Hepatocyte (in vitro differentiated cells): ENCODE results near the gene SLC15A3. TPM values are rescaled to one million over a fixed set of nuclear protein-coding genes. Genes with fewer than 3 reads are reported as not detected.

Experiments used
- DNase-seq: peaks from one replicate; pipeline ENCODE4 v3.0.0-alpha.2; 2016; ENCODE audit warnings: low spot score
- H2AFZ ChIP-seq: fragments of 200-600 bp; sonication (generic); 2 replicates; pipeline ENCODE4 v1.6.0; 2016; ENCODE audit warnings: antibody characterized with exemption, mild to moderate bottlenecking
- H3K27ac ChIP-seq: fragments of 200-600 bp; sonication (generic); 2 replicates; pipeline ENCODE4 v1.5.1; 2016; ENCODE audit warnings: mild to moderate bottlenecking
- H3K27me3 ChIP-seq: fragments of 200-600 bp; sonication (generic); 2 replicates; pipeline ENCODE4 v1.6.1; 2016
- H3K36me3 ChIP-seq: fragments of 200-600 bp; sonication (generic); replicated peaks from 2 replicates; pipeline ENCODE4 v1.5.1; 2016; ENCODE audit warnings: low read depth; ENCODE audit not compliant: insufficient read depth
- H3K4me1 ChIP-seq: fragments of 200-600 bp; sonication (generic); 2 replicates; pipeline ENCODE4 v1.5.1; 2016; ENCODE audit warnings: mild to moderate bottlenecking, moderate library complexity; ENCODE audit not compliant: insufficient read depth
- H3K4me2 ChIP-seq: fragments of 200-600 bp; sonication (generic); 2 replicates; pipeline ENCODE4 v1.6.0; 2016
- H3K4me3 ChIP-seq: fragments of 200-600 bp; sonication (generic); 2 replicates; pipeline ENCODE4 v1.5.1; 2016; ENCODE audit warnings: mild to moderate bottlenecking
- H3K79me2 ChIP-seq: fragments of 200-600 bp; sonication (generic); 2 replicates; pipeline ENCODE4 v1.6.0; 2017; ENCODE audit warnings: mild to moderate bottlenecking
- H3K9me2 ChIP-seq: fragments of 200-600 bp; sonication (generic); replicated peaks from 2 replicates; pipeline ENCODE4 v1.6.0; 2017; ENCODE audit warnings: mild to moderate bottlenecking; ENCODE audit not compliant: insufficient read depth
- H3K9me3 ChIP-seq: fragments of 200-600 bp; sonication (generic); 2 replicates; pipeline ENCODE4 v1.5.1; 2016; ENCODE audit warnings: low read depth, mild to moderate bottlenecking
- H4K20me1 ChIP-seq: fragments of 200-600 bp; sonication (generic); 2 replicates; pipeline ENCODE4 v1.6.0; 2016; ENCODE audit warnings: mild to moderate bottlenecking; ENCODE audit not compliant: insufficient read depth, poor library complexity, severe bottlenecking
- EZH2 ChIP-seq: fragments of 200-600 bp; sonication (generic); IDR thresholded peaks from 2 replicates; pipeline ENCODE4 v1.6.1; 2016; ENCODE audit warnings: antibody characterized with exemption, mild to moderate bottlenecking, borderline replicate concordance
- EZH2phosphoT487 ChIP-seq: fragments of 200-600 bp; sonication (generic); IDR thresholded peaks from one replicate; pipeline ENCODE4 v1.6.1; 2018; ENCODE audit warnings: antibody characterized with exemption, mild to moderate bottlenecking, low read depth, moderate library complexity; ENCODE audit not compliant: unreplicated experiment, severe bottlenecking
- WGBS: methylation state at CpG from one replicate; pipeline ENCODE4 v1.1.6; 2016; ENCODE audit warnings: low lambda C conversion rate; ENCODE audit errors: missing lambda C conversion rate; 5-methylcytosine and 5-hydroxymethylcytosine counted together
- polyA plus RNA-seq: library from polyadenylated mRNA; unstranded; fragments of >200 nt; fragmentation: Nextera tagmentation; extraction: Ambion mirVana; gene quantifications from 2 replicates; pipeline ENCODE4 v1.2.1, GENCODE V29; 2016
- total RNA-seq: library from RNA; depleted of rRNA; stranded (reverse); fragments of >200 nt; gene quantifications from 2 replicates; pipeline ENCODE4 v1.2.3, GENCODE V29; 2014
- TF ChIP-seq, protein P1 (sequence below): fragments of 200-600 bp; sonication (generic); IDR thresholded peaks from 2 replicates; pipeline ENCODE4 v1.5.1; 2016; ENCODE audit warnings: antibody characterized with exemption, mild to moderate bottlenecking; ENCODE audit not compliant: poor library complexity

Gene SLC15A3
- total and polyA plus RNA-seq, 2 experiments from 2014 or later = 0.56 to 3.3 TPM

- WGBS = 77% methylated on average over 11 of the region's 12 CpGs
- H2AFZ ChIP-seq = no peak overlapping the region
- DNase-seq = no peak
- H3K79me2 ChIP-seq = no peaks in the 10 kb centered on the region
- H4K20me1 ChIP-seq = no peaks in the 10 kb centered on the region
- no peaks in the 10 kb centered on the region for H3K27me3 ChIP-seq
- H3K36me3 ChIP-seq = no peaks in the 10 kb centered on the region
- TF ChIP-seq EZH2 = no peak
- TF ChIP-seq EZH2phosphoT487 = no peak
- TF ChIP-seq, protein P1, sequence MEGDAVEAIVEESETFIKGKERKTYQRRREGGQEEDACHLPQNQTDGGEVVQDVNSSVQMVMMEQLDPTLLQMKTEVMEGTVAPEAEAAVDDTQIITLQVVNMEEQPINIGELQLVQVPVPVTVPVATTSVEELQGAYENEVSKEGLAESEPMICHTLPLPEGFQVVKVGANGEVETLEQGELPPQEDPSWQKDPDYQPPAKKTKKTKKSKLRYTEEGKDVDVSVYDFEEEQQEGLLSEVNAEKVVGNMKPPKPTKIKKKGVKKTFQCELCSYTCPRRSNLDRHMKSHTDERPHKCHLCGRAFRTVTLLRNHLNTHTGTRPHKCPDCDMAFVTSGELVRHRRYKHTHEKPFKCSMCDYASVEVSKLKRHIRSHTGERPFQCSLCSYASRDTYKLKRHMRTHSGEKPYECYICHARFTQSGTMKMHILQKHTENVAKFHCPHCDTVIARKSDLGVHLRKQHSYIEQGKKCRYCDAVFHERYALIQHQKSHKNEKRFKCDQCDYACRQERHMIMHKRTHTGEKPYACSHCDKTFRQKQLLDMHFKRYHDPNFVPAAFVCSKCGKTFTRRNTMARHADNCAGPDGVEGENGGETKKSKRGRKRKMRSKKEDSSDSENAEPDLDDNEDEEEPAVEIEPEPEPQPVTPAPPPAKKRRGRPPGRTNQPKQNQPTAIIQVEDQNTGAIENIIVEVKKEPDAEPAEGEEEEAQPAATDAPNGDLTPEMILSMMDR = no peak
- no peaks in the 10 kb centered on the region for H3K4me1 ChIP-seq
- no peak overlapping the region for H3K4me3 ChIP-seq
- no peaks in the 10 kb centered on the region for H3K9me2 ChIP-seq
- no peak overlapping the region for H3K4me2 ChIP-seq
- no peaks in the 10 kb centered on the region for H3K9me3 ChIP-seq
- no peak overlapping the region for H3K27ac ChIP-seq
Observed at GRCh38 chr11:60981515-60981914, 29.5 kb upstream of the SLC15A3 start.

GRCh38 chr11:60978546-60979380, 26.8 kb upstream of the SLC15A3 start:
- Histone ChIP-seq H3K4me1 (no peaks in the 10 kb centered on the region), H2AFZ (no peak overlapping the region), H3K36me3 (no peaks in the 10 kb centered on the region), H3K27ac (no peak overlapping the region), H3K9me2 (no peaks in the 10 kb centered on the region), H3K4me2 (no peak overlapping the region), H4K20me1 (no peaks in the 10 kb centered on the region), H3K4me3 (no peak overlapping the region), H3K79me2 (no peaks in the 10 kb centered on the region), H3K9me3 (no peaks in the 10 kb centered on the region), H3K27me3 (no peaks in the 10 kb centered on the region)
- DNase-seq = no peak
- TF ChIP-seq, protein P1 = no peak
- 87% methylated on average over 10 of the region's 10 CpGs for WGBS

GRCh38 chr11:60977836-60978235, 25.9 kb upstream of the SLC15A3 start:
- TF ChIP-seq EZH2 (no peak), EZH2phosphoT487 (no peak)
- TF ChIP-seq, protein P1 = no peak
- H3K4me3 ChIP-seq = no peak overlapping the region
- no peak for DNase-seq
- no peaks in the 10 kb centered on the region for H3K4me1 ChIP-seq
- H3K9me3 ChIP-seq = no peaks in the 10 kb centered on the region
- no peak overlapping the region for H3K27ac ChIP-seq
- H3K79me2 ChIP-seq = no peaks in the 10 kb centered on the region
- no peak overlapping the region for H2AFZ ChIP-seq
- no peaks in the 10 kb centered on the region for H3K27me3 ChIP-seq
- H3K4me2 ChIP-seq = no peak overlapping the region
- H3K36me3 ChIP-seq = no peaks in the 10 kb centered on the region
- no peaks in the 10 kb centered on the region for H4K20me1 ChIP-seq
- H3K9me2 ChIP-seq = no peaks in the 10 kb centered on the region
